Kidney (tissue), 14 donors: ENCODE data around the gene TBL1X. TPM values are rescaled to one million over a fixed set of nuclear protein-coding genes. Genes with fewer than 3 reads are reported as not detected.

Experiments
- DNase-seq, 5 donors: peaks; one replicate each; pipeline ENCODE4 v3.0.0-alpha.2; 2013 to 2020
- FAIRE-seq: peaks from 2 replicates; lab custom pipeline; 2012; peaks lifted over from hg19 to GRCh38; lab: Jason Lieb, UNC
- H3K27ac ChIP-seq, 2 donors: one replicate each; pipeline ENCODE4 v1.7.0; 2013; ENCODE audit warnings: low read depth in 2 of 2, low read length in 2 of 2, inconsistent platforms in 1 of 2
- H3K27me3 ChIP-seq: one replicate; pipeline ENCODE4 v1.7.1; 2013; ENCODE audit warnings: low read length, inconsistent platforms; ENCODE audit not compliant: control insufficient read depth, insufficient read depth
- H3K36me3 ChIP-seq, 3 donors: one replicate each; pipeline versions ENCODE4 v1.7.0 to v1.7.1; 2013; ENCODE audit warnings: low read length in 3 of 3, control low read depth in 1 of 3, inconsistent platforms in 1 of 3; ENCODE audit not compliant: insufficient read depth in 3 of 3, control insufficient read depth in 2 of 3
- H3K4me1 ChIP-seq, 3 donors: one replicate each; pipeline versions ENCODE4 v1.7.0 to v1.7.1; 2013; ENCODE audit warnings: low read length in 3 of 3, inconsistent platforms in 1 of 3, low read depth in 1 of 3; ENCODE audit not compliant: control insufficient read depth in 2 of 3, insufficient read depth in 2 of 3
- H3K4me3 ChIP-seq, 3 donors: one replicate each; pipeline versions ENCODE4 v1.7.0 to v1.8.1; 2013; ENCODE audit warnings: low read length in 3 of 3, control low read depth in 1 of 3, inconsistent platforms in 1 of 3
- H3K9ac ChIP-seq, 3 donors: one replicate each; pipeline versions ENCODE4 v1.7.0 to v1.7.1; 2013; ENCODE audit warnings: low read length in 3 of 3, control low read depth in 1 of 3, inconsistent platforms in 1 of 3
- H3K9me3 ChIP-seq, 3 donors: one replicate each; pipeline versions ENCODE4 v1.7.0 to v1.7.1; 2013; ENCODE audit warnings: low read length in 3 of 3, control low read depth in 1 of 3, inconsistent platforms in 1 of 3; ENCODE audit not compliant: control insufficient read depth in 2 of 3, insufficient read depth in 1 of 3
- intact Hi-C: fragments of 100-400 bp; cut with DNase I; formaldehyde crosslinking; loops from one replicate; pipeline ENCODE4 v1.11.1; 2022
- polyA plus RNA-seq: library from polyadenylated mRNA; stranded (reverse); fragments of 350-450 nt; fragmentation: Illumina TruSeq; extraction: RNeasy Lipid Tissue Mini Kit (QIAGEN cat#74804); gene quantifications from one replicate; pipeline ENCODE4 v1.2.3, GENCODE V29; 2014; ENCODE audit warnings: low read depth, low replicate concordance; ENCODE audit not compliant: insufficient read depth
- total RNA-seq: library from RNA; stranded (reverse); fragmentation: NEBNext Ultra II Directional; extraction: Animal tissue kit (Norgen Biotek cat#: 25700); gene quantifications from one replicate; pipeline ENCODE4 v1.2.1, GENCODE V29; 2021
- TF ChIP-seq, protein P1 (sequence below): IDR thresholded peaks from 3 replicates; pipeline ENCODE4 v1.5.1; 2012; ENCODE audit warnings: mild to moderate bottlenecking, moderate library complexity, borderline replicate concordance; ENCODE audit not compliant: insufficient read depth; ENCODE audit errors: extremely low read depth
- donor health status: control.
- donor health status: control.
- donor health status: control.
- donor health status: control.
- donor health status: control.
- donor health status: DM: yes; HTN: yes; CAD: no.
- donor health status: Normal renal cell carcinoma (clear cell type).

TBL1X gene
- total and polyA plus RNA-seq, 2 donors from 2014 or later: 12.5 to 43.0 TPM

DNA sequence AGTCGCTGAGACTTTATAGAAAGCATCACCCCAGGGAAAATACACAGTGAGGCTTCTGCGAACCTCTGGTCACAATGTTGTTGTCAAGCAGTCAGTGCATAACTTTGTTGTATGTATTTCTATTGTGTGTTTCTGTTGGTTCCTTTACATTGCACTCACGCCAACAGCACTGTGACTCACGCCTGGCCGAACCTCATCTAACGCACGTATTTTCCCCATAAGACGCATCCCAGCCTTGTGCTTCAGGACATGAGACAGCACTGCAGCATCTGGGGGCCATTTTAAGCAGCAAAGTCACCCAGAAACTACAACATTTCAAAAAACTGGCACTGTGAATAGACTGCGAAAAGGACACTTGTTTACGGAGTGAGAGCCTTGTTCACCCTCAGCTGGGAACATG is 30.6 kb downstream of the TBL1X start:
- TF ChIP-seq, protein P1, sequence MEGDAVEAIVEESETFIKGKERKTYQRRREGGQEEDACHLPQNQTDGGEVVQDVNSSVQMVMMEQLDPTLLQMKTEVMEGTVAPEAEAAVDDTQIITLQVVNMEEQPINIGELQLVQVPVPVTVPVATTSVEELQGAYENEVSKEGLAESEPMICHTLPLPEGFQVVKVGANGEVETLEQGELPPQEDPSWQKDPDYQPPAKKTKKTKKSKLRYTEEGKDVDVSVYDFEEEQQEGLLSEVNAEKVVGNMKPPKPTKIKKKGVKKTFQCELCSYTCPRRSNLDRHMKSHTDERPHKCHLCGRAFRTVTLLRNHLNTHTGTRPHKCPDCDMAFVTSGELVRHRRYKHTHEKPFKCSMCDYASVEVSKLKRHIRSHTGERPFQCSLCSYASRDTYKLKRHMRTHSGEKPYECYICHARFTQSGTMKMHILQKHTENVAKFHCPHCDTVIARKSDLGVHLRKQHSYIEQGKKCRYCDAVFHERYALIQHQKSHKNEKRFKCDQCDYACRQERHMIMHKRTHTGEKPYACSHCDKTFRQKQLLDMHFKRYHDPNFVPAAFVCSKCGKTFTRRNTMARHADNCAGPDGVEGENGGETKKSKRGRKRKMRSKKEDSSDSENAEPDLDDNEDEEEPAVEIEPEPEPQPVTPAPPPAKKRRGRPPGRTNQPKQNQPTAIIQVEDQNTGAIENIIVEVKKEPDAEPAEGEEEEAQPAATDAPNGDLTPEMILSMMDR: no peak
- DNase-seq: no peak
- Histone ChIP-seq H3K4me1 (peaks cover 0 to 5% (median 4%) of the 10 kb centered on the region in 3 donors), H3K9ac (no peak overlapping the region), H3K36me3 (no peaks in the 10 kb centered on the region), H3K4me3 (no peak overlapping the region), H3K27ac (no peak overlapping the region), H3K27me3 (no peaks in the 10 kb centered on the region), H3K9me3 (no peaks in the 10 kb centered on the region)
- no peak for FAIRE-seq
- intact Hi-C loops: no loop called here

DNA sequence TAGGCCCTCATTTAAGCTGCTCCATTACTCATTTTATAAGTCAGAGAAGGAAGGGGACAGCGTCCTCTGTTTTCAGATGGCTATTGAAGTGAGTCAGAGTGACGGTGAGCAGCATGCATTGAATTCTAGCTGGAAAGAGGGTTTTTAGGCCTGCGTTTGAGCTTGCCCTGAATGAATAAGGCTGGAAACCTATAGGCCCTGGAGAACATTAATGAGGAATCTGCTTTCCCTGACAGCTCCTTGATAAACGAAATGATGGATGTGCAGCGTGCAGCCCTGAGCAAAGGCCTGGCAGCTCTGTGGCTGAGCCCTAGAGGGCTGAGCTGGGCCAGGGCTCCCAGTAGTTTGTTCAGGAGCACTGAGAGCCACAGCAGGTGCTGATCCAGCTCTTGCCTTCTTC is 33.4 kb downstream of the TBL1X start:
- no peaks in the 10 kb centered on the region for H3K36me3 ChIP-seq
- intact Hi-C loops: no loop called here
- no peaks in the 10 kb centered on the region for H3K27me3 ChIP-seq
- no peak overlapping the region for H3K9ac ChIP-seq
- H3K4me3 ChIP-seq: no peak overlapping the region
- no peak overlapping the region for H3K27ac ChIP-seq
- TF ChIP-seq, protein P1: no peak
- DNase-seq: no peak
- peaks cover 0 to 4% (median 0%) of the 10 kb centered on the region in 3 donors for H3K4me1 ChIP-seq
- FAIRE-seq: no peak
- no peaks in the 10 kb centered on the region for H3K9me3 ChIP-seq

DNA sequence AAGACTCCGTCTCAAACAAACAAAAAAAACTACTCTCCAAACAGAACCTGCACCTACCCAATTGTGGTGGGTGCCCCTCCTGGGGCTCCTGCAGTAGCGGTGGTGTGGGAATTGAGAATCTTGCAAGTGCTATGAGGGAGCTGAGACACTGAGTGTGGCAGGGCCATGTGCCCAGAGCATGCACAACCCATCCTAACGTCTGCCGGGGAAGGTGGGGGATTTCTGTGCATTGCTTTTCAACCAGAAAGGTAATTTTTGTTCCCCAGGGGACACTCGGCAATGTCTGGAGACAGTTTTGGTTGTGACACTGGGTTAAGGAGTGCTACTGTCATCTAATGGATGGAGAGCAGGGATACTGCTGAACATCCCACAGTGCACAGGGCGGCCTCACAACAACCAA is 35.7 kb downstream of the TBL1X start:
- no peak overlapping the region for H3K4me3 ChIP-seq
- no peaks in the 10 kb centered on the region for H3K36me3 ChIP-seq
- H3K4me1 ChIP-seq: peaks cover 0 to 4% (median 0%) of the 10 kb centered on the region in 3 donors
- no peaks in the 10 kb centered on the region for H3K9me3 ChIP-seq
- TF ChIP-seq, protein P1: no peak
- no peaks in the 10 kb centered on the region for H3K27me3 ChIP-seq
- FAIRE-seq: no peak
- DNase-seq: no peak
- no peak overlapping the region for H3K9ac ChIP-seq
- intact Hi-C loops: no loop called here
- no peak overlapping the region for H3K27ac ChIP-seq

DNA sequence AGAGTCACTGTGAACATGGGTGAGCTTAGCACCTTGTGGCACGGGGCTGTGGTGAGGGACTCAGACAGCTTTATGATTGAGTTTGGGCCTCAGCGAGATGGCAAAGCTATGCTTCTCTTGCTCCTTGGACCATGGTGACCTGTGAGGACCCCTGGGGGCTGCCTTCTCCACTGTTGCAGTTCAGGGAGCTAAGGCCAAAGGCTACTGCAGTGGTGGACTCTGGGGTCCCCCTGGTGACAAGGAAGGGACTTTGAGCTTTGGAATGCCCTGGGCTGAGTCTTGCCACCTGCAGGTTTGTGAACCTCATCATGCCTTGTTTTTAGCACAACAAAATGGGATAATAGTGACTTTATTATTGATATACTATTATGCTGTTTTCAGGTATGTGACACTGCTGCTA is 36.5 kb downstream of the TBL1X start:
- Histone ChIP-seq H3K36me3 (no peaks in the 10 kb centered on the region), H3K27ac (no peak overlapping the region), H3K9ac (no peak overlapping the region), H3K27me3 (no peaks in the 10 kb centered on the region), H3K4me1 (peaks cover 0 to 4% (median 0%) of the 10 kb centered on the region in 3 donors), H3K4me3 (no peak overlapping the region), H3K9me3 (no peaks in the 10 kb centered on the region)
- FAIRE-seq: no peak
- no peak for DNase-seq
- intact Hi-C loops: no loop called here
- TF ChIP-seq, protein P1: no peak
